HG03469 (cell line): ENCODE measurements around the gene CDKAL1.
"Not testable (repeated sequence)": the region's sequence is repeated elsewhere in the genome, so short reads cannot be mapped to it uniquely, and the experiment has no call there.

Source experiments
- ATAC-seq: cut with Tn5 transposase; IDR thresholded peaks from one replicate; pipeline ENCODE4 v1.9.1; 2021; ENCODE audit warnings: mild to moderate bottlenecking, moderate library complexity, moderate number of reproducible peaks; ENCODE audit not compliant: unreplicated experiment

The CDKAL1 gene

GRCh38 chr6:20534295-20535262 lies at the start of gene CDKAL1:
Gene CDKAL1 (plus strand): TSS chr6:20534457. CDS start chr6:20546351, 11,894 bp downstream.
- ATAC-seq, result peak; percentile 78

DNA sequence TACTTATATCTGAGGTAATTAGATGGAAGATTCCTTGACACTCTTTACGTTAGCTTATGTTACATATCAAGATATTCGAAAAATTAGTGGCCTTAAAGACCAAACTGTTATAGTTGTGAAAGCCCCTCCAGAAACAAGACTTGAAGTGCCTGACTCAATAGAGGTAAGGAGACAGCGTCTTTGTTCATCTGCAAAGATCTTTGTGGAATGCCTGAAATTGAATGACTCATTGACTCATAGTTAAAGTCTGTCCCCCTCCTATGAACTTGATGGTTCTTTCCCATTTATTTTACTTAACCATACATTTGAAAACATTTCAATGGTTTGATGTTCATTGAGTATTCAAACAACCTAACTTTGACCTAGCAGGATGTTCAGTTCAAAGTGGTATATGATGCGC lies 47.6 kb upstream of the CDKAL1 start:
- ATAC-seq, result no peak

DNA sequence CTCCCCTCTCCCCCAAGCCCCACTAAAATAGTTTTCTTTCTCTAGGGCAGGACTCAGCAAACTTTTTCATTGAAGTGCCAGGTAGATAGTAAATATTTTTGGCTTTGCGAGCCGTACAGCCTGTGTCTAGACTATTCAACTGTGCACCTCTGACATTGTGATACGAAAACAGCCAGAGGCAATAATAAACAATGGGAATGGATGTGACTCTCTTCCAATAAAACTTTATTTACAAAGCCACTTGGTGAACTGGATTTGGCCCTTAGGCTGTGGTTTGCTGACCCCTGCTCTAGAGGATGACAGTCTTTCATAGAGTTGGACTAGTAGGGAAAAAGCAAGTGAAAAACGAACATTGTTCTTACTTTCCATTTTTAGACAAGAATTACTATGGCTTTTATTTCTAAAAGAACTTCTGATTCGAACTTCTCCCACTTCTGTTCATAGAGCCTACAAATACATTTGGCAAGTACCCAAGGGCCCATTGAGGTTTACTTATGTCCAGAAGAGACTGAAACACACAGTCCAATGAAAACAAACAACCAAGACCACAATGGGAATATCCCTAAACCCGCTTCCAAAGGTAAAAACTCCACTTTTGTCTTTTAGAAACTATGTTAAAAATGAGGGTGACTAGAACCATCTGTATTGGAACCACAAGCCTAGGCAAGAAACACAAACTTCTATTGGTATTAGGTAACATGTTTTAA lies 46.4 kb upstream of the CDKAL1 start:
- no peak for ATAC-seq

DNA sequence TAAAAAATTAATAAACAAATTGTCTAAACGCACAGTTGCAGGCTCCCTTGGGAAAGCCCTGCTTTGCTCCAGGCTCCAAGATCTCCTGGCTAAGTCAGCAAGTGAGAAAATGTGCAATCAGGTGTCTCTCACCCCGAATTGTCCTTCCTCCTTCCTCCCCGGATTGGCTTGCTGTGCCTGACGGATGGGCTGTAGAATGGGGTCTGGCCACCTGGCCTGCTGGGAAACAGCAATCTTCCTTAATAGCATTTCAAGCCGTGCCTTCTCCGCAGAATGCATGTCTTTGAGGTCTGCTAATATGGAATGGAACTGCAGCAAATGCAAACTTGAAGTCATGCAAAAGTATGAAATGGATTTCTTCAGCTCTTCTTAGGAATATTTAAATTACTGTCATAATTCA lies 43.7 kb upstream of the CDKAL1 start:
- ATAC-seq, result no peak

- ATAC-seq, result no peak
Measured at GRCh38 chr6:20492099-20492498, 42.2 kb upstream of the CDKAL1 start.

DNA sequence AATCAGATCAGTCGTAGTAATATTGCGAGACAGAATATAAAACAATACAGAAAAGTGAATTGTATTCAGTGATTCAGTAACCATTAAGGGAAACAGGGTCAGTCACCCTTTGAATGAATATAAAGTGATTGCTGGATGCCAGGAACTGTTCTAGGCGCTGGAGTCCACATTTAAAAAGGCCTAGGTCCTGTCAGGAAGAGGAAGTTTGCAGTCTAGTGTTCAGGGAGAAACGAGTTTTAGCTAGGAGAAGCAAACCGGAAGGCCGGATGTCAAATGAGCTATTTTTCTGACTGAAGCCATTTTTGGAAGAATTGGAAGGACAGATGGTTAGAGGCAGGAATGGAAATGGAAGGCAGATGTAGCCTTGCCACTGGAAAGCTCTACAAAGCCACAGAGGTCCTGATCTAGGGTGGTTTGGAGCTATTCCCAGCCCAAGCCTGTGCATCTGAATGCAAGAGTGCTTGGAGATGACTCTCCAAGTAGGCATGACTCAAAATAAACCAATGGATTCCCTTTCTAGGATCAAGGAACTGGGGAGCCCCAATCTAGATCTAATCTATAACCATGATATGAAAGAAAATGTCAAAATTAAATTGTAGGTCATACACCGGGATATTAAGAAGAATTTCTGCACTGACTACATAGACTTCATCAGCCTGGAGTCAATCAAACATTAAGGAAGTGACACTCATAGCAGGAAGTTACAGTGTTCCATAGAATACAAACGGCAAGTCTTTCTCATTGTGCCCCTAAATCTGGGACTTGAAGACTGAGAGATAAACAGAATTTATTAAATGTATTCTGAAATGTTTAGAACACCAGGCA lies 36.8 kb upstream of the CDKAL1 start:
- no peak for ATAC-seq

- ATAC-seq, result no peak
Measured at GRCh38 chr6:20498041-20498385, 36.2 kb upstream of the CDKAL1 start.

DNA sequence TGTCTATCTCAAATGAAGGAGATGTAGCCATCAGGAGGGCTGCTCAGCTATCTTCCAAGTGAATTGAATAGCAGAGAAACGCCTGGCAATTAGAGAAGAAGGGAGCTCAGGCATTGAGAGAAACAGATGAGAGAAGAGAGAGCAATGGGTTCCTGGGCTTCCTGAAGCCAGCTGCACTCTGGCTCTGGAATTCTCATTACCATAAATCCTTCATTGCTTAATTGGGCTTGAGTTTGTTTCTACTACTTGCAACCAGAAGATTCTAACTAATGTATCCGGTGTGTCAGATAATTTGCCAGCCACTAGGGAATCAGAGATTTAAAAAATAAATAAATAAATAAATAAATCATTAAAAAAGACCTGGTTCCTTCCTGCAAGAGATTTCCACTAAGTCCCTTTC lies 25.0 kb upstream of the CDKAL1 start:
- no peak for ATAC-seq

GRCh38 chr6:20511852-20512251 lies 22.4 kb upstream of the CDKAL1 start:
- ATAC-seq, result no peak

- ATAC-seq, result not testable (repeated sequence)
Measured at GRCh38 chr6:20525208-20525607, 9.0 kb upstream of the CDKAL1 start.

DNA sequence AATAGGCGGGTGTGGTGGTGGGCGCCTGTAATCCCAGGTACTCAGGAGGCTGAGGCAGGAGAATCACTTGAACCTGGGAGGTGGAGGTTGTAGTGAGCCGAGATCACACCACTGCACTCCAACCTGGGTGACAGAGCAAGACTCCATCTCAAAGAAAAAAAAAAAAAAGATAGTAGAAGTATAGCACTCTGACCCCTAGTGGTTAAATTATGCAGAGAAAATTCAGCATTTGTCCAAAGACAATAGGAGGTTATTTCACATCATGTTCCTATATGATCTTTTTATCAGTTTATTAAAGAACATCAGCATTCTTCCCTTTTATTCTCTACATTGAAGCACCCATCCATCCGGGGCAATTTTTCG lies 5.2 kb upstream of the CDKAL1 start:
- ATAC-seq, result peak; percentile 60

GRCh38 chr6:20532881-20533280 lies 1.4 kb upstream of the CDKAL1 start:
- no peak for ATAC-seq

DNA sequence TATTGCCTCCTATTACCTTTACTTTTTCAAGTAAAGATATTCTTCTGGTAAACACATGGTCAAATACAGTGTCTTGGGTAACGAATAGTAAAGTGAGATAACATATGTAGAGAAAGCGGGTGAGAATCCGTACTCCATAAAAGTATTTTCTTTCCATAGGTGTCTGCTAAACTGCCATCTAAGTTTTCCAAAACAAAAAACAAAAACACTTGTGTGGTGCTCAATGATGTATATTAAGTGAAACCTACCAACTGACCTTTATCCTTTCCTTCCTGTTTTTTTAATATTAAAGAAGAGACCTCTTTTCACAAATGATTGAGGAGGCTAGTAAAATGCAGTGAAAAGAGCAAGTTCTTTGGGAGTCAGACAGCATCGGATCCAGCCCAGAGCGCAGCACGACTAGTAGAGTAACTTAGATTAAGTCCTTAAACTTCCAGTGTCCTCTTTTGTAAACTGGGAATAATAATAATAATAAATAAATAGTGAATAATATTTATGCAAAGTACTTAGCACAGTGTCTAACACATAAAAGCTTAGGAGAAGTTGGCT lies 437 bp upstream of the CDKAL1 start:
- ATAC-seq, result peak; percentile 5

DNA sequence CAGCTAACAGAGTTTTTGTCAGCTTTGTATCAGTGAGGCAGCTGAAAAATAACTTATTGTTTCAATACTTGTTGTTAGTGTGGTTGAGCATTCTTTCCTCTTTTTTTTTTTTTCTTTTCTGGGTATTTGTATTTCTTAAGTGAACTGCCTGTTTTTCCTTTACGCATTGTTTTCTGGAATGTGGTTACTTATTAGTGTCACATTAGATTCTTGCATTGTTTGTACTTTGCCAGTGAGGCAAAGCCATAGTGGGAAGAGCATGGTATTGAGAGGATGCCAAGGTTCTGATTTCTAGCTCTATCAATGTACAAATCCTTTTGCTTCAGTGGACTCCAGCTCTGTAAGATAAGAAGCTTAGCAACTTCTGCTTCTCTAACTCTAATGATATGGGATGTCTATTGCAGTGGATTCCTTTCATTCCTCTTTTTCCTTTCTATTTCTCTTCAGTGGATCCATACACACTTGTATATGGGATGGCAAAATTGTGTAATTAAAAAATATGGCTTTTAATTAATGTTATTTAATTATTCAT lies 3.9 kb downstream of the CDKAL1 start:
- no peak for ATAC-seq

GRCh38 chr6:20538907-20539306 lies 4.7 kb downstream of the CDKAL1 start:
- no peak for ATAC-seq

DNA sequence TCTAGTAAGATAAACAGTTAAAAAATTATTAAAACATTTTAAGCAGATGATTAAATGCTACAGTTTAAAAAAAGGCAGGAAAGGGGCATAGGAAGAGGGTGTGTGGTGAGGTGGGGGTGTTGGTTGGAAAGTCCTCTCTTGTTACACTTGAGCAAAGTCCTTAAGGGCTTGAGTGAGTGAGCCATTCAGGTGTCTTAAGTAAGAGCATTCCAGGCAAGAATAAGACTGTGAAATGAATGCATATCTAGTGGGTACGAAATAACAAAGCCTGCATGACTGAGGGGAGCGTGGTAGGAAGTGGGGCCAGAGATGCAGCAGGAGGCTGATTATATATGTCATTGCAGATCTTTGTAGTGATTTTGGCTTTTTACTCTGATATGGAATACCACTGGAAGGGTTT lies 5.1 kb downstream of the CDKAL1 start:
- ATAC-seq, result no peak

GRCh38 chr6:20540683-20541082 lies 6.4 kb downstream of the CDKAL1 start:
- no peak for ATAC-seq

DNA sequence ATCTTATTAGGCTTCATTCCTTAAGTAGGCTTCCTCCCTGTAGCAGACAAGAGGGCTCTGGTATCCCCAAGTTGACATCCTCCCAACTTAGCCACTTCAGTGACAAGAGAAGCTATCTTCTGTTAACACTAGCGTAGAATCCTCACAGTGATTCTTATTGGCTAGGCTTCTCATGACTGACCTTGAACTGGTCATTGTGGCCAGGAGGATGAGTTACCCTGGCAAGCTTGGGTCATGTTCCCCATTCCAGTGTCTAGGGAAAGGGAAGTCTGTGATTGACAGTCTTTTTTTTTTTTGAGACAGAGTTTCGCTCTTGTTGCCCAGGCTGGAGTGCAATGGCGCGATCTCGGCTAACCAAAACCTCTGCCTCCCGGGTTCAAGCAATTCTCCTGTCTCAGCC lies 7.1 kb downstream of the CDKAL1 start:
- no peak for ATAC-seq

DNA sequence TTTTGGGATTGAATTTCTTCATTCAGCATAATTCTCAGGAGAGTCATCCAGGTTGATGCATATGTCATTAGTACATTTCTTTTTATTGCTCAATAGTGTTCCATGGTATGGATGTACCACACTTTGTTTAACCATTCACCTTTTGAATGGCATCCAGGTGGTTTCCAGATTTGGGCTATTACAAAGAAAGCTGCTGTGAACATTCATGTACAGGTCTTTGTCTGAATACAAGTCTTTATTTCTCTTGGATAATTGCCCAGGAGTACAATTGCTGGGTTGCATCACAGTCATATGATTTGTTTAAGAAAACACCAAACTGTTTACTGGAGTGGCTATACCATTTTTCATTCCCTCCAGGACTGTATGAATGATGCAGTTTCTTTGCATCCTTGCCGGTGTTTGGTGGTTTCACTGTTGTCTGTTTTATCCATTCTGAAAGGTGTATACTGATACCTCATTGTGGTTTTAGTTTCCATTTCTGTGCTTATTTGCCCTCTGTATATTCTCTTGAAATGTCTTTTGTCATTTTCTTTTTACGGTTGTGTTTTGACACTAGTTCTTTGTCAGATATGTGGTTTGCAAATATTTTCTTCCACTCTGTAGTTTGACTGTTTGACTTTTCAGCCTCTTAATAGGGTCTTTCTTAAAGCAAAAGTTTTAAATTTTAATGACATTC lies 8.8 kb downstream of the CDKAL1 start:
- ATAC-seq, result peak; percentile 97

DNA sequence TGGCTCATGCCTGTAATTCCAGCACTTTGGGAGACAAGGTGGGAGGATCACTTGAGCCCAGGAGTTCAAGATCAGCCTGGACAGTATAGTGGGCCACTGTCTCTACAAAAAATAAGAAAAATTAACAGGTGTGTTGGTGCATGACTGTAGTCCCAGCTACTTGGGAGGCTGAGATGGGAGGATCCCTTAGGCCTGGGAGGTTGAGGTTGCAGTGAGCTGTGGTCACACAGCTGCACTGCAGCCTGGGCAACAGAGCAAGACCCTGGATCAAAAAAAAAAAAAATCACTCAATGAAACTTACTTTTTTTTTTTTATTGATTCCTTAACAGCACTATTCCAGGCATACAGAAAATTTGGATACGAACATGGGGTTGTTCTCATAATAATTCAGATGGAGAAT lies 14.0 kb downstream of the CDKAL1 start:
- no peak for ATAC-seq
